SK-MEL-5 (cell line): ENCODE data around the gene WDR82. TPM values are rescaled to one million over a fixed set of nuclear protein-coding genes. Genes with fewer than 3 reads are reported as not detected.

ENCODE experiments used
- DNase-seq: peaks from one replicate; pipeline ENCODE4 v3.0.0-alpha.2; 2016; ENCODE audit warnings: low read depth, low spot score
- in situ Hi-C: cut with HindIII; loops from 2 replicates; pipeline ENCODE4 v1.10.0; 2016; ENCODE audit warnings: low sequenced_read_pairs, high pct_unique_total_duplicates, low pct_unique_long_range_greater_than_20kb
- total RNA-seq: library from RNA; depleted of rRNA; stranded (reverse); fragments of >200 nt; shearing (Covaris generic); gene quantifications from 2 replicates; pipeline ENCODE4 v1.2.3, GENCODE V29; 2014

The WDR82 gene
- total RNA-seq, 1 experiment from 2014 or later: 44.2 TPM

DNA sequence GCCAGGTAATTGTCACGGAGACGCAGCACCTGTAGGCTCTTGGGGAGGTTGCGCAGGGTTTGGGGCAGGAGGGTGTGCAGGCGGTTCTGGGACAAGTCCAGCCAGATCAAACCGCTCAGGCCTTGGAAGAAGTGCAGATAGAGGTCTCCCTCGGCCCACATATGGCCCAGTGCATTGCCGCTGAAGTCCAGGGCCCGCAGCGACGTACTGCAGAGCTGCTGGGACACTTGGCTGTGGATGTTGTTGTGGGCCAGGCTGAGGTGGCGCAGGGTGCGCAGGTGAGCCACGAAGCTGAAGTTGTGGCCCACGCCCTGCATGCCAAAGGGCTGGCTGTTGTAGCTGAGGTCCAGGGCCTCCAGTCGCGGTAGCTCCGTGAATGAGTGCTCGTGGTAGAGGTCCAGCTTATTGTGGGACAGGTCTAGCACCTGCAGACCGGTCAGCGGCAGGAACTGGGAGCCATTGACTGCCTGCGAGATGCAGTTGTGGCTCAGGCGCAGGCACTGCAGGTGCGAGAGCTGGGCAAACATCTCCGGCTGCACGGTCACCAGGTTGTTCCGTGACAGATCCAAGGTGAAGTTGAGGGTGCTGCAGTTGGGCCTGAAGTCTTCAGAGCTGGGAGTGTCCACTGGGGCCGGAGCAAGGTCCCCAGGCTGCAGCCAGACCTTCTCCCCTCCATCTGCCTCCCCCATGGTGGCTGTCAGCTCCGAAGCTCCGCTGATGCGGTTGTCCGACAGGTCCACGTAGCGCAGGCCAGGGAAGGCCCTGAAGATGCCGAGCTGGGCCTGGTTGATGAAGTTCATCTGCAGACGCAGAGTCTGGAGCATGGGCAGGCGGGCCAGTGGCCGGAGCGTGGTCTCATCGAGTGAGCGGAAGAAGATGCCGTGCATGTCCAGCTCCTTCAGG is 55.9 kb downstream of the WDR82 start:
- DNase-seq: no peak
- in situ Hi-C loops: no loop called here

DNA sequence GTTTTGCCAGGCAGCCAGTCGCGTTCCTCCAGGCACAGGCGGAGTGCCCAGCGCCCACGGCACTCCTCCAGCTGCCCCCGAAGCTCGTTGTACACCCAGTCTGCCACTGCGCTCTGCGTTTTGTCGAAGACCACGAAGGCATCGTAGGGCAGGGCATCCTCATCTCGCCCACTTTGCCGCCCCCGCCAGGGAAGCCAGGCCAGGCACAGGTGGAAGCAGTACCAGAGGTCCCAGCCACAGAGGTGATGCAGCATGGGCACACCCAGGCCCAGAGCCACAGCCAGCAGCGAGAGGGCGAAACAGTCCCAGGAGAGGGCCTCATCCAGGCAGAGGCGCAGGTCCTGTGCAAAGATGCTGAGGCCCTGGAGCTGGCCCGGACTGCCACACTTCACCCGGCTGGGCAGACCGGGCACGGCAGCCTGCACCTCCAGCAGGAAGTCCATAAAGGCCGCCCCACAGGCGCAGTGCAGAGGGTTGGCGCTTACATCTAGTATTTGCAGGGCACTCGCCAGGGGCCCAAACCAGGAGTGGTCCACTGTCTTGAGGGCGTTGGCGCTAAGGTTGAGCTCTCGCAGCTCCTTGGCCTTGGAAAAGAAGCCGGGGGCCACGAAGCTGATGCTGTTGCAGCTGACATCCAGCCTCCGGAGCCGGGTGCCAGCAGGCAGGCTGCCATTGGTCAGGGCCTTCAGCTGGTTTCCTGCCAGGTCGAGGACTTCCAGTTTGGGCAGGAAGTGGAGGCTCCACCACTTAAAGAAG is 56.7 kb downstream of the WDR82 start:
- DNase-seq: no peak
- in situ Hi-C loops: no loop called here

DNA sequence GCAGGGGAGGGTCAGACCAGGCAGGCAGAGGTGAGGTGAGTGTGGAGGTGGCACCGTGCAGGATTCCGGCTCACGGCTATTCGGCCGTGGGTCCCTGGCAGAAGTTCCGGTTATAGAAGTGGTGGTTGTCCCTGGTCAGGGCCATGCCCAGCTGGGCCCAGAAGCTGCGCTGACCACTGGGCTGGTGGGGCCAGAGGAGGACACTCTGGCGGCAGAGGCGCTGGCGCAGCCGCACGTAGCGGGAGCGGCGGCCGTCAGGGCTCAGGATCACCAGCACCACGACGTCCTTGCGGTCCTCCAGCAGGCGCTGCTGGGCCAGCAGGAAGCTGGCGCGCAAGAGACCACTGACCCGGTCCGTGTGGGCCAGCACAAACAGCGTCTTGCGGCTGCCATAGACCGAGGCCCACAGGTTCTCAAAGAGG is 57.3 kb downstream of the WDR82 start:
- DNase-seq: no peak
- in situ Hi-C loops: no loop called here

DNA sequence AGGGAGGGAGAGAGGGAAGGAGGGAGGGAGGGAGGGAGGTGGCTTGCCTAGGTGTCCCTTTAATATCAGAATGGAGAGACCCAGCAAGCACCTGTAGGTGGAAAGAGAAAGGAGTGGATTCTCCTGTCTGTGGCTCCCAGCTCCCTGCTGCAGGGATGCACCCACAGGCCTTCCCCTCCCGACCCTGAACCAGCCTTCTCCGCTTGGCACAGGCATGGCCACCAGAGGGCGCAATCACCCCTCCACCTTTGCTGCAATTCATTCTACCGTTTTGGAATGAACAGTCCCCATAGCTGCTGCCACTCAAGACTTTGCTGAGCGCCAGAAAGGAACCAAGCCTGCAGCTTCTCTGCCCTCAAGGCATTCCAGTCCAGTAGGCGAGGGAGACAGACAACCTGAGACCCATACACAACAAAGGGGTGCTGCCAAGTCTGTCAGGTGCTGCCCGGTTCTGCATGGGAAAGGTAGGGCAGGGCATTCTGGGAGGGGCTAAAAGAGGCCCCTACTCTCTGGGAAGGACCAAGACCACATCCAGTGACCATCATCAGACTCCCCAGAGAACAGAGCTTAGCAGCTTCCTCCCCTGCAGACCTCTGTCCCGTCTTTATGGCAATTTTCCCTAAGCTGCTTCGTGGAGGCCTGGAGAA is 57.9 kb downstream of the WDR82 start:
- in situ Hi-C loops: no loop called here
- peak; percentile 83 for DNase-seq

DNA sequence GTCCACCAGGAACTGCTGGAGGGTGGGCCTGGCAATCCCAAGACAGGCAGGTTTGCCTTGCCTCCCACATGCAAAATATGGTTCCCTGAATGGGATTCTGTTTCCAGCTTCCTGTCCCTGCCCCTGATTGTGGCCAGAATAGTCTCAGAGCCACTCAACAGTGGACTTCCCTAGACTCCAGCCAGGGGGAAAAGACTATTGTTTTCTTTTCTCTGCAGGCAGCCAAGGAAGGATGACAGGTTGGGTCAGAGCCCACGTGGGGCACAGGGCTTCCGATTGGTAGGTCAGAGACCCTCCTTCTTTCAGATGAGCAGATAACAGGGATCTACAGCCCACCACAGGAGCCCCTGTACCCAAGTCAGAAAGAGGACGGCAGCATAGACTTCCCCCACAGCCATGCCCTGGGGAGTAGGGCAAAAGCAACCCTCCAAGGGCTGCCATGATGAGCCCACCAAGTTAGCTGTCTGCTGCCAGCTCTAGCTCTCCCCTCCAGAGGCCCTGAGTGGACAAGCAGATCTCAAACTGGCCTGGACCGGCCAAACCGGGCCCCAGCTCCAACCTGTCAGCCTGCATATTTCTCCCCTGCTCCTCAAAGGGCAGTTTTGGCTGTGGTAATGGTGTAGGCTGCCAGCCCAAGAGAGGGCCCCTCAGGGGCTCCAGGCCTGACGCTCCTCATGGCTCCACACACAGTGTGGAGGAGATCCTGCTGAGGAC is 59.4 kb downstream of the WDR82 start:
- DNase-seq: no peak
- in situ Hi-C loops: no loop called here

DNA sequence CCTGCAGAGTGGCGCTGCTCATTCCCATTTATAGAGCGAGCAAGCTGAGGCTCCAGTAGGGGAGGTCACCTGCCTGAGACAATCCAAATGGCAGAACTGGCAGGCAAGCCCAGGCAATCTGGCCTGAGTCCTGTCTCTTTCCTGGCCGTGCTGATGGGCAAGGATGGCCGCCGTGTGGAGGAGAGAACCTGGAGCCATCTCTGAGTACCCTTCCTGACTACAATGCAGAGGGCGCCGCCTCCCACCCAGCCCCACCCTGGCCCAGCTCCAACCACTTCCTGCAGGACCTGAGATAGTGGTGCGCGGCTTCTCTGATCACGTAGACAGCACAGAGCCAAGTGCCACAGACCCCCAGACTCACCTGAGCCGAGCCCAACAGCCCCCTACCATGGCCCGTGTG is 60.0 kb downstream of the WDR82 start:
- in situ Hi-C loops: no loop called here

DNA sequence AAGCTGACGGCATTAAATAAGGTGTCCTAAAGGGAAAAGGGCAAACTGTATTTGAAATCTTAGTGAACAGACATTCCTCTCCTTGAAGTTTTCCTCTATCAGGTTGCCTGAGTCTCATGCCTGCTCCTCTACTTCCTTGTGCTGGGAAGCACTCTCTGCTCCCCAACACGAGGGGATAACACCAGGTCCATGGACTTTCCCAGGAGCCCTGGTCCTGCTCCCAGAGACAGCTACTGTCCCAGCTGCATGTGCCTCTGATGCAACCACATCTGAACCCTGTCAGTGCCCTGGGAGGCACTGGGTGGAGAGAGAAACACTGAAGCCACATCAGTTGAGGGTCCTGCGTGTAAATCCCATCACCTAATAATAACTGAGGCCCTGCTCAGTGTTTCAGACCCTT is 60.4 kb downstream of the WDR82 start:
- no peak for DNase-seq
- in situ Hi-C loops: no loop called here

More for the DNA sequence above, 60.0 kb downstream of the WDR82 start:
- no peak for DNase-seq

DNA sequence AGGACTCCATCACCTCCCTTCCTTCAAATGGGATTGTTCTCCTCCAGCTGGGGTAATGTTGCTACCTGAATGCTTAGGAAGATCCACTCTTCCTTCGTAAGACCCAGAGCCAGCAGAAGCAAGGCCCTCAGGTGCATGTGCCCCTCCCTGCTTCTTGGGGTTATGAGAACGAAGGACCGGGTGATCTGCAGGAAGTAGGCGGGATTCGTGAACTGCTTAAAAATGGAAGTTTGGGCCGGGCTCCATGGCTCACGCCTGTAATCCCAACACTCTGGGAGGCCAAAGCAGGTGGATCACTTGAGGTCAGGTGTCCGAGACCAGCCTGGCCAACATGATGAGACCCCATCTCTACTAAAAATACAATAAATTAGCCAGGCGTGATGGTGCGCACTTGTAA is 61.0 kb downstream of the WDR82 start:
- in situ Hi-C loops: no loop called here
- no peak for DNase-seq

DNA sequence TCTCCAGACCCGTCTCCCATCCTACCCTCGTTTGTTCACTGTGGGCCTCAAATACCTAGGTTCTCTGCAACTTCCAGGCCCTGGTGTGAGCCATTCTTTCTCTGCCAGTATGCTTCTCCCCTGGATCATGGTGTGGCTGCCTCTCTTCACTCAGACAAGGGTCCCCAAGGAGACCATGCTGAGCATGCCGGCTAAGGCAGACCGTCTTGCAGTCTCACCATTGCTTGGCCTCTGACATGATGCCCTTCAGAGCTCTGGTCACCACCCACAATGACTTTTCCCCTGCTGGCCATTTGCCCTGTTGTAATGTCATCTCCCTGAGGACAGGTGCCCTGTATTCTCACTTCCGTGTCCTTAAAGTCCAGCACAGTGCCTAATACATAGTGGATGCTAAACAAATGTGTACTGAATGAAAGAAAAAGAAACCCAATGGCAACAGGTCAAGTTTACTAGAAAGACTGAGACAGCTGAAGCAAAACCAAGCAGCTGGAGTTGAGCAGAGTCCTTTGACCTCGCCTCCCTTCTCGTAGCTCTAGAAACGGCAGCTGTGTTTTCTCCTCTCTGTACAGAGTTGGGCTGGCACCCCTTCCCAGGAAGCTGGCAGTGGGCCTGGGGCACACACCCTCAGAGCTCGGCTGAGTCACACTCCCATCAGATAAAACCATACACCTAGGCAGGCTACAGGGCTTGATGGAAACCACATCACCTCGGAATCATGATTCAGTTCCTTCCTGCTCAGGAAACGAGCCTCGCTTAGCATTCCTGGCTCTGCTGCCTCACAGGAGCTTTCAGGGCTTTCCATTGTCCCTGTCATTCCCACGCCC is 61.7 kb downstream of the WDR82 start:
- in situ Hi-C loops: no loop called here
- DNase-seq: no peak

DNA sequence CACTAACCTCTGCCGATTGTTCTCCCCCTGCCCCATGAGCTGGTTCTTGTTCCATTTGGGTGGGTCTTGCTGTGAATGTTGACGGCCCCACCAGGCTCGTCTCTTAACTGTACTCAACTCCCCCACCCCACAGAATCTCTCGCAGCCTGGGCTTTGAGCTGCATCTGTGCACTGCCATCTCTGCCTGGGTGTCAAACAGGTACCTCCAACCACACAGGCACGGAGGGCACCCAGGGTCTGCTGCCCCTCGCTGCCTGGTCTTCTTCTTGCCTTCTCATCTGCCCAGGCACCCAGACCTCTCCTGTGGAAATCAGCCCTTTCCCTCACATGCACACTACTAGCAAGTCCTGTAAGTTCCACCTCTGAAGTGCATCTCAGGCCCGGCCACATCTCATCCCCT is 63.1 kb downstream of the WDR82 start:
- in situ Hi-C loops: no loop called here
- DNase-seq: no peak

DNA sequence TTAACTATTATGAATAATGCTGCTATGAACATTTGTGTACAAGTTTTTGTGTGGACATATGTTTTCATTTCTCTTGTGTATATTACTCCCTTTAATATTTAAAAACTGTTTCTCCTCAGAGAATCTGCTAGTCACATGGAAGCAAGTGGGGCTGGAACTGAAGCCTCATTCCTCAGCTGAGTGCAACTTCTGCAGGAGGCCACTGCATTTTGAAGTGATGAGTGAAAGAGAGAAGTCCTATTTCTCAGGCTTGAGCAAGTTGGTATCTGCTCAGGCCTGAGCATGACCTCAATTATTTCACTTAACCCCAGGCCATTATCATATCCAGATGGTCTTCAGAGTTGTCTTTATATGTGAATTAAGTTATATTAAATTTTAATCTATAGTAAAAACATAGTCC is 64.5 kb downstream of the WDR82 start:
- no peak for DNase-seq
- in situ Hi-C loops: no loop called here

DNA sequence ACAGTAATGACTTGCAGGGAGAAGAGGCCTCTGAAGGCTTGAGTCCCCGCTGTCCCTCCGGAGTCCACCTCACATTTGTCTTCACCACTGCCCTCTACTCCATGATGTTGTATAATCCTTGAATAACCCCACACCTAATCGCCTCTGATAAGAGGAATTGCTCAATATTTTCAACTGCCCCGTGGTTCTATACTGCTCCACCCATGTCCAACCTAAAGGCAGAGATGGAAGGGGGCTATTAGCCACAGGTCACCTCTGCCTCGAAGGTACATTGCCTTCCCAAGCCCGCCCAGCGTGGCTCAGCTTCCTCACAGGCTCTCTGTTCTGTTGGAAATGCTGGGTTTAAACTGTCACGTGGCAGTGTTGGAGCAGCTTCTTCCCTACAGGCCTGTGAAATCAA is 65.4 kb downstream of the WDR82 start:
- in situ Hi-C loops: no loop called here
- DNase-seq: no peak

DNA sequence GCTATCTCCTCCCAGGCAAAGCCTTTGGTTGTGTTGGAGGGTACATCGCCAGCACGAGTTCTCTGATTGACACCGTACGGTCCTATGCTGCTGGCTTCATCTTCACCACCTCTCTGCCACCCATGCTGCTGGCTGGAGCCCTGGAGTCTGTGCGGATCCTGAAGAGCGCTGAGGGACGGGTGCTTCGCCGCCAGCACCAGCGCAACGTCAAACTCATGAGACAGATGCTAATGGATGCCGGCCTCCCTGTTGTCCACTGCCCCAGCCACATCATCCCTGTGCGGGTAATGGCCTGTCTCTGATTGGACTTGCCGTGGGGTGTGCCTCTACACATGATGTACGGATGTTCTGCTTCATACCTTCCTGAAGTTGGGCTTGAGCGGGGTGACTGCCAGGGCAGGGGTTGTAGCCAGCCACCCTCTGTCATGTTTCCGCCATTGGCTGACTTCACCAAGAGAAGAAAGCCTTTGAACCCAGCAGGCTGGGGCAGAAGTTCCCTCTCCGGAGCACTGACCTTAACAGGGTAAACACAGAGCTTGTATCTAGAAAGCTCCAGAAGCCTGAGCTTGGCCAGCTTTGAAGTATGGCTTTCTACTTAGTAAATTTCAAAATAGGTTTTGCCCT is 67.1 kb downstream of the WDR82 start:
- no peak for DNase-seq
- in situ Hi-C loops: no loop called here

DNA sequence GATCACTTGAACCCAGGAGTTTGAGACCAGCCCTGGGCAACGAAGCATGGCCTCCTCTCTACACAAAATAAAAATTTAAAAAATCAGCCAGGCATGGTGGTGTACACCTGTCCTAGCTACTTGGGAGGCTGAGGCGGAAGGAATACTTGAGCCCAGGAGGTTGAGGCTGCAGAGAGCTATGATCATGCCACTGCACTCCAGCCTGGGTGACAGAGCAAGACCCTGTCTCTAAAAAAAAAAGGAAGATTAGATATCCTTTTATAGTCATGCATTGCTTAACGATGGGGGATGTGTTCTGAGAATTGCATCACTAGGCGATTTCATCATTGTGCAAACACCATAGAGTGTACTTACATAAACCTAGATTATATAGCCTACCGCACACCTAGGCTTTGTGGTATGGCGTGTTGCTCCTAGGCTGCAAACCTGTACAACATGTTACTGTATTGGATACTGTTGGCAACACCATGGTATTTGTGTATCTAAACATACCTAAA is 67.9 kb downstream of the WDR82 start:
- in situ Hi-C loops: no loop called here
- no peak for DNase-seq

DNA sequence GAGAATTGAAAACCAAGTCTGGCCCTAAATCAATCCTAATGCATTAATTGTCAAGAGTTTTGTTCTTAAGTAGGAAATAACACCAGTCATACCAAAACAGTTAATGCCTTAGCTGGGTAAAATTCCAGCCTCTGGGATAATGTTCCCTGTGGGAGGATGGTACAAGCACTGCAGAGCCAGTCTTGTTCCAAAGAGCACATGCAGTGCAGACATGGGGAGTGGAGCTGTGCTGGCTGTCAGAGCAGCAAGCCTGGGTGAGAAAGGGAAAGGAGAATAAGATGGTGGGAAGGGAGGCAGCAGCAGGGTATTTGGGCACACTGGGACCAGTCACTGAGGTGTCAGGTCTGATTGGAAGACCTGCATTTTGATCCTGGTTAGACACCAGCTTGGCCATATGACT is 68.4 kb downstream of the WDR82 start:
- in situ Hi-C loops: no loop called here
- DNase-seq: no peak

DNA sequence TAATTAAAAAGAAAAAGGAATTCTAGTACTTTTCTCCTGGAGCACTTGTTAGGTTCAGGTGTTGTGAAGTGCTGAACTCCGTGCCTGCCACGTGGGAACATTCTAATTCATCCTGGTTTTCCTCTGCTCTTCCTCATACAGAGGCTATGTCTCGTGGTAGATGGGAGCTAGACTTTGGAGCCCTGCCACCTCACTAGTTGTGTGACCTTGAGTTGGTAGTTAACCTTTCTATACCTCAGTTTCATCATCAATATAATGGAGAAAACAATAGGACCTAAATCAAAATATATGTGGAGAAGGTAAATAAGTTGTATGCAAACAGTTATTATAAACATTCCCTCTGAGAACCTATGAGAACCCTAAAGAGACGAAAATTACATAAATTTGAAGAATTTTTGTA is 69.9 kb downstream of the WDR82 start:
- in situ Hi-C loops: no loop called here
- no peak for DNase-seq
